Esophagus muscularis mucosa (tissue), 4 donors: Measurements from ENCODE around the gene CBX6. TPM values are rescaled to one million over a fixed set of nuclear protein-coding genes. Genes with fewer than 3 reads are reported as not detected.
A peak's percentile ranks its signal among the peaks of the same experiment; 100 is the strongest.

Source experiments
- DNase-seq: peaks from one replicate; pipeline ENCODE4 v3.0.0-alpha.2; 2017; ENCODE audit errors: extremely low spot score
- H3K27ac ChIP-seq, 4 donors: fragments of 200-600 bp; sonication (generic); replicated peaks in 1 of 4; 1 replicate in 3 of 4; 2 replicates in 1 of 4; pipeline ENCODE4 v1.5.1; 2016 to 2019; ENCODE audit warnings: mild to moderate bottlenecking in 1 of 4
- H3K27me3 ChIP-seq, 4 donors: fragments of 200-600 bp; sonication (generic); one replicate each; pipeline versions ENCODE4 v1.5.1 to v1.6.0; 2016 to 2019
- H3K36me3 ChIP-seq, 4 donors: fragments of 200-600 bp; sonication (generic); one replicate each; pipeline ENCODE4 v1.5.1; 2016 to 2019
- H3K4me1 ChIP-seq, 4 donors: fragments of 200-600 bp; sonication (generic); one replicate each; pipeline ENCODE4 v1.5.1; 2016 to 2019
- H3K4me3 ChIP-seq, 4 donors: fragments of 200-600 bp; sonication (generic); 1 replicate in 2 of 4; 2 replicates in 2 of 4; pipeline ENCODE4 v1.5.1; 2016 to 2019; ENCODE audit warnings: mild to moderate bottlenecking in 4 of 4, moderate library complexity in 1 of 4
- H3K9me3 ChIP-seq, 4 donors: fragments of 200-600 bp; sonication (generic); 1 replicate in 3 of 4; 2 replicates in 1 of 4; pipeline ENCODE4 v1.5.1; 2016 to 2019
- EP300 ChIP-seq: sonication (generic); formaldehyde crosslinking; IDR thresholded peaks from one replicate; pipeline ENCODE4 v1.6.1; 2017; ENCODE audit warnings: antibody characterized with exemption
- POLR2A ChIP-seq: fragments of 450-650 bp; IDR thresholded peaks from one replicate; pipeline ENCODE4 v1.6.1; 2017; ENCODE audit warnings: antibody characterized with exemption, moderate library complexity, mild to moderate bottlenecking, low read depth
- POLR2AphosphoS5 ChIP-seq, 2 donors: sonication (generic); formaldehyde crosslinking; IDR thresholded peaks; one replicate each; pipeline ENCODE4 v1.6.1; 2017; ENCODE audit warnings: antibody characterized with exemption in 2 of 2
- WGBS: methylation state at CpG from one replicate; pipeline ENCODE4 v1.1.5; 2018; 5-methylcytosine and 5-hydroxymethylcytosine counted together
- intact Hi-C: fragments of 100-400 bp; cut with DNase I; formaldehyde crosslinking; loops from one replicate; pipeline ENCODE4 v1.15.1; 2023
- total RNA-seq, 4 donors: library from RNA; depleted of rRNA; stranded (reverse); fragments of >200 nt; gene quantifications; one replicate each; pipeline versions ENCODE4 v1.1.0 to v1.2.1, GENCODE V29; 2016
- TF ChIP-seq, protein P1 (sequence below), 3 experiments: fragments of 200-600 bp in 2 of 3; fragments of 450-650 bp in 1 of 3; sonication (generic) in 2 of 3; IDR thresholded peaks; one replicate each; pipeline ENCODE4 v1.5.1; 2017 to 2019; ENCODE audit warnings: antibody characterized with exemption in 3 of 3, mild to moderate bottlenecking in 2 of 3, moderate library complexity in 1 of 3

Gene CBX6
- total RNA-seq, 4 donors from 2014 or later = 73.7 to 172 (median 129) TPM

DNA sequence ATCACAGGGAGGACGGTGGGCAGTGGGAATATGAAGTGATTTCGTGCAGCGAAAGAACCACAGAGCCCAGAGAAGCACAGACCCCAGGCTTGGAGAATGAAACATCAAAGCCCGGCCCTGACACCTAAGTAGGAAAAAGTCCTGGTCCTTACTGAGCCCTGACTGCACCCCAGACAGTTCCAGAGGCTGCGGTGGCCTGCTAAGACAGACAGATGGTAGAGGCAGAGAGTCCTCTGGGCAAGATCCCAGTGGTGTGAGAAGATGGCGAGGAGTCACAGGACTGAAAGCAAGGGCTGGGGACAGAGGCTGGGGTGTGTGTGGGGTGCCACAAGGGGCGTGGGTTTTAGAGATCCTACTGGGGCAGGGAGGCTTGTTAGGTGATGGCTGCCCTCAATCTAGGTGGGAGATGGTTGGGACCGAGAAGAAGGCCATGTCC, 3.7 kb downstream of the CBX6 start:
- H3K9me3 ChIP-seq = no peaks in the 10 kb centered on the region
- DNase-seq = no peak
- WGBS = 91% methylated on average over 8 of the region's 8 CpGs
- no peaks in the 10 kb centered on the region for H3K27me3 ChIP-seq
- peaks cover 70 to 87% (median 85%) of the 10 kb centered on the region in 4 donors for H3K4me1 ChIP-seq
- TF ChIP-seq POLR2AphosphoS5 (IDR thresholded peaks at IDR 0.05) (no peak), EP300 (no peak), POLR2A (no peak)
- TF ChIP-seq, protein P1, sequence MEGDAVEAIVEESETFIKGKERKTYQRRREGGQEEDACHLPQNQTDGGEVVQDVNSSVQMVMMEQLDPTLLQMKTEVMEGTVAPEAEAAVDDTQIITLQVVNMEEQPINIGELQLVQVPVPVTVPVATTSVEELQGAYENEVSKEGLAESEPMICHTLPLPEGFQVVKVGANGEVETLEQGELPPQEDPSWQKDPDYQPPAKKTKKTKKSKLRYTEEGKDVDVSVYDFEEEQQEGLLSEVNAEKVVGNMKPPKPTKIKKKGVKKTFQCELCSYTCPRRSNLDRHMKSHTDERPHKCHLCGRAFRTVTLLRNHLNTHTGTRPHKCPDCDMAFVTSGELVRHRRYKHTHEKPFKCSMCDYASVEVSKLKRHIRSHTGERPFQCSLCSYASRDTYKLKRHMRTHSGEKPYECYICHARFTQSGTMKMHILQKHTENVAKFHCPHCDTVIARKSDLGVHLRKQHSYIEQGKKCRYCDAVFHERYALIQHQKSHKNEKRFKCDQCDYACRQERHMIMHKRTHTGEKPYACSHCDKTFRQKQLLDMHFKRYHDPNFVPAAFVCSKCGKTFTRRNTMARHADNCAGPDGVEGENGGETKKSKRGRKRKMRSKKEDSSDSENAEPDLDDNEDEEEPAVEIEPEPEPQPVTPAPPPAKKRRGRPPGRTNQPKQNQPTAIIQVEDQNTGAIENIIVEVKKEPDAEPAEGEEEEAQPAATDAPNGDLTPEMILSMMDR (IDR thresholded peaks at IDR 0.05) = no peak
- peak overlapping the region in 1 of 4 donors; percentile 99 for H3K27ac ChIP-seq
- intact Hi-C loops = loop anchor here (2.0 to 5.0 kb wide), 4 partner anchors 58 to 274 kb away; partner anchors contain the start of gene APOBEC3B
- H3K4me3 ChIP-seq = no peak overlapping the region
- peaks cover 17 to 55% (median 43%) of the 10 kb centered on the region in 4 donors for H3K36me3 ChIP-seq

DNA sequence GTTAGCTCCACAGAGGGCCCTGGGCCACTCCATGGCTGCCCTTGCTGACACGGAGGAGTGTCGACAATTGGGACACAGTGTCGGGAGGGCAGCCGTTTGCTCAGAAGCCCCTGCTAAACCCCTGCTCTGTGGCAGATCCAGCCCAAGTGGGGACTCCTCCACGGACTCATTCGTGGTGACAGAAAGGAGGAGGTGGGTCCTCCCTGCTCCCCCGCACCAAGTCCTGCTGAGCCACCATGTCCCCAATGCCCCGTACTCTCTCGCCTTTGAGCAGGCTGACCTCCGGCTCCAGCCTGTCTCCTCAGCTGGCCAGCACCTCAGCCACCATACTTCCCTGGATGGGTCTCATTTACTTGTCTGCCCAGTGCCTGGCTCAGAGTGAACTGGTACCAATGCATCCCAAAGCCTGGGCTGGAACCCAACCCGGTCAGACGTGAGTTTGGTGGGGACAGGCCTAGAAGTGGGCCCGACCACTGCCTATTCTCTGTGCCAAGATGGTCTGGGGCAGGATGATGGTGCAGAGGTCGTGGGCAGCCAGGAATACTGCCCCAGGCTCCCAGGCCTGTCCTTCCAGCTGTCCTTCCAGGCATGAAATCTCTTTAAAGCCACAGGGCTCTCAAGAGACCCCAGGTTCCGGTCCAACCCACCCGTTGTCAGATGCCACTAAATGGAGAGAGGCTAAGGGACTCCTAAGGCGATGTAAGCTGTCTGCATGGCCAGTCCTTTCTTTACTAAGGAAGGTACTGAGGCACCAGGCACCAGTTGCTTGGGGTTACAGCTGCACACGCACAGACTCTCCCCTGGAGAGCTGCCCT, 4.3 kb downstream of the CBX6 start:
- intact Hi-C loops = loop anchor here (2.0 to 5.0 kb wide), 5 partner anchors 59 to 275 kb away; partner anchors contain the start of gene APOBEC3B
- Histone ChIP-seq H3K4me1 (peaks cover 74 to 89% (median 88%) of the 10 kb centered on the region in 4 donors), H3K9me3 (no peaks in the 10 kb centered on the region), H3K36me3 (peaks cover 17 to 55% (median 43%) of the 10 kb centered on the region in 4 donors), H3K27me3 (no peaks in the 10 kb centered on the region), H3K27ac (no peak overlapping the region), H3K4me3 (no peak overlapping the region)
- no peak for TF ChIP-seq POLR2AphosphoS5 (IDR thresholded peaks at IDR 0.05)
- no peak for TF ChIP-seq EP300
- TF ChIP-seq, protein P1 (IDR thresholded peaks at IDR 0.05) = no peak
- TF ChIP-seq POLR2A = no peak
- WGBS = 81% methylated on average over 15 of the region's 18 CpGs
- DNase-seq = no peak

DNA sequence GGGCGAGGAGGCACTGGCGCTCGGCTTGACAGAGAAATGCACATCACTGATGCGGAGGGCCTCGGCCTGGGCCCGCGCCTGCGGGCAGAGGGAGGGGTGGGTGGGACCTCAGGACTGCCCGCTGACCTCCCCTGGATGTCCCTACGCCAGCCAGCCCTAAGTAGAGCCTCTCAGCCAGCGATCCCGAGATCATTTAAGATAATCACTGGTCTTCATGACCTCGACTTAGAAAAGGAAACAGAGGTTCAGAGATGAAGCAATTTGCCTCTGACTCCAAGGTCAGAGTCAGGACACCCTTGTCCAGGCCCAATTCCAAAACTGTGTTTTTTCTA, 4.9 kb downstream of the CBX6 start:
- 75% methylated on average over 5 of the region's 13 CpGs for WGBS
- H3K36me3 ChIP-seq = peaks cover 17 to 55% (median 43%) of the 10 kb centered on the region in 4 donors

DNA sequence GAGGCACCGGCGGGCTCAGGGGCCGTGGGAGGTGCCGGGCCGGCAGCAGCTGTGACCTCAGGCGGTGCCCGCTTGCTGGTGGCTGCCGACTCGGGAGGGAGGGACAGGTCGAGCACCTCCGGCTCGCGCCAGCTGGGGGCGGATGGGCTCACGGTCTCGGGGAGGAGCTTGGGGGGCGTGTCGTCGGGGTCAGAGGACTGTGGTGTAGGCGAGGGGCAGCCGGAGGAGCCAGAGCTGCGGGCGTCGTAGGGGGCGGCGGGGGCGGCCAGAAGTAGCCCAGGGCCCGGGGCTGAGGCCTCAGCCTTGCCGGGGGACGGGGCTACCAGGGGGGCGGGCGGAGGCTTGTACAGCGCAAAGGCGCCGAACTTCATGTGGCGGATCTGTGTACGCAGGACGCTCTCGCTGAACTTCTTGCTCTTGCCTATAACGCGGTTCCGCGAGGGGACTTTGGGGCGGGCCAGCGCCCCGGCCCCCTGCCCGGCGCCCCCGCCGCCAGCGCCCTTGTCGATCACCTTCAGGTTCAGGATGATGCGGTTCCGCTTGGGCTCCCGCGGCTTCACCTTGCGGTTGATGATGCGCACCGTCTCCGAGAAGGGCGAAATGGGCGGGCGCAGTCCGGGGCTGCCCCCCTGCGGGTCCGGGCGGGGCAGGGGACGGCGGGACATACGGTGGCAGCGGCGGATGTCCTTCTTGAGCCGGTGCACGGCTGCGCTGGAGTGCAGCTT, 5.5 kb downstream of the CBX6 start:
- TF ChIP-seq POLR2A = no peak
- Histone ChIP-seq H3K4me3 (no peak overlapping the region), H3K9me3 (no peaks in the 10 kb centered on the region), H3K4me1 (peaks cover 85 to 100% (median 98%) of the 10 kb centered on the region in 4 donors), H3K27me3 (no peaks in the 10 kb centered on the region), H3K27ac (peak overlapping the region; percentile 69 to 77 (median 74)), H3K36me3 (peaks cover 17 to 55% (median 43%) of the 10 kb centered on the region in 4 donors)
- WGBS = 75% methylated on average over 54 of the region's 75 CpGs
- DNase-seq = no peak
- intact Hi-C loops = loop anchor here (2.0 to 5.0 kb wide), 3 partner anchors 116 to 276 kb away; partner anchors contain the start of gene APOBEC3B

More for the DNA sequence above, 4.9 kb downstream of the CBX6 start:
- H3K27ac ChIP-seq = no peak overlapping the region
- DNase-seq = no peak
- H3K27me3 ChIP-seq = no peaks in the 10 kb centered on the region
- TF ChIP-seq POLR2A = no peak
- no peak for TF ChIP-seq EP300
- TF ChIP-seq, protein P1 (IDR thresholded peaks at IDR 0.05) = no peak
- TF ChIP-seq POLR2AphosphoS5 (IDR thresholded peaks at IDR 0.05) = no peak
- no peak overlapping the region for H3K4me3 ChIP-seq
- peaks cover 80 to 95% (median 93%) of the 10 kb centered on the region in 4 donors for H3K4me1 ChIP-seq
- no peaks in the 10 kb centered on the region for H3K9me3 ChIP-seq
- intact Hi-C loops = loop anchor here (2.0 to 5.0 kb wide), 3 partner anchors 115 to 275 kb away; partner anchors contain the start of gene APOBEC3B

DNA sequence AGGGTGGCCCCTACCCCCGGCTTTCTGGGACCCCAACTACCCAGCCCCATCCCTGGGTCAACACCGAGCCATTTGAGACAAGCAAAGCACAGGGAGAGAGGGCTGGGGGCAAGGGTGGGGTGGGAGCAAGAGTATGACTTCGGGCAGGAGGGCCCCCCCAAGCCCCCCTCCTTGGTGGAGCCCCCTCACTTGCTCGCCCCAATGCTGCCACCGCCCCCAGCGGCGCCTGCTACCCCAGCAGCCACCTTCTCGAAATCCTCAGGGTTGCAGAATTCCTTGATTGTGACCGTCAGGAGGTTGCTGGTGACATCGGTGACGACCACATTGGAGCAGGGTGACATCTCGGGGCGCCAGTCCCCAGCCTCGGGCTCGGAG, 6.0 kb downstream of the CBX6 start:
- WGBS = 60% methylated on average over 1 of the region's 15 CpGs
- Histone ChIP-seq H3K36me3 (peaks cover 17 to 55% (median 43%) of the 10 kb centered on the region in 4 donors), H3K4me3 (no peak overlapping the region), H3K9me3 (no peaks in the 10 kb centered on the region), H3K27ac (peak overlapping the region; percentile 69 to 77 (median 74)), H3K27me3 (no peaks in the 10 kb centered on the region), H3K4me1 (peaks cover 87 to 100% (median 99%) of the 10 kb centered on the region in 4 donors)
- intact Hi-C loops = loop anchor here (2.0 to 5.0 kb wide), 3 partner anchors 116 to 276 kb away; partner anchors contain the start of gene APOBEC3B
- DNase-seq = no peak
- TF ChIP-seq POLR2AphosphoS5 (IDR thresholded peaks at IDR 0.05) = no peak
- TF ChIP-seq, protein P1 (IDR thresholded peaks at IDR 0.05) = no peak
- TF ChIP-seq POLR2A = no peak
- no peak for TF ChIP-seq EP300
